ENCODE results near the gene CADM4.
"Not testable (repeated sequence)": the region's sequence is repeated elsewhere in the genome, so short reads cannot be mapped to it uniquely, and the experiment has no call there.

CADM4 gene

DNA sequence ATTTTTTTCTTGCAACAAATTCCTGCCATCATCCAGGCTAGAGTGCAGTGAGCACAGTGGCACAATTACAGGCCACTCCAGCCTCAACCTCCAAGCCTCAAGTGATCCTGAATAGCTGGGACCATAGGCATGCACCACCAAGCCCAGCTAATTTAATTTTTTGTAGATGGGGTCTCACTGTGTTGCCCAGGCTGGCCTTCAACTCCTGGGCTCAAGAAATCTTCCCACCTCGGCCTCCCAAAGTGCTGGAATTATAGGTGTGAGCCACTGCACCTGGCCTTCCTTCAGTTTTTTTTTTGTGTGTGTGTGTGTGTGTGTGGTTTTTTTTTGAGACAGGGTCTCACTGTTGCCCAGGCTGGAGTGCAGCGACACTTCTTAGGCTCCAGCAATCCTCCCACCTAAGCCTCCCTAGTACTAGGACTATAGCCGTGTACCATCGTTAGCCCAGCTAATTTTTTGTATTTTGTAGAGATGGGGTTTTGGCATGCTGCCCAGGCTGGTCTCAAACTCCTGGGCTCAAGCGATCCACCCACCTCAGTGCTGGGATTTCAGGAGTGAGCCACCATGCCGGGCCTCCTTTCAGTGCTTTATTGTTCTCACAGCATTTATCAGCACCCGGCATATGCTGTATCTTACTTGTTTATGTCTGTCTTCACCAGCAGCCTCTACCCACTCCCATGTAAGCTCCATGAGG is 33.6 kb downstream of the CADM4 start:
- no peak for DNase-seq

DNA sequence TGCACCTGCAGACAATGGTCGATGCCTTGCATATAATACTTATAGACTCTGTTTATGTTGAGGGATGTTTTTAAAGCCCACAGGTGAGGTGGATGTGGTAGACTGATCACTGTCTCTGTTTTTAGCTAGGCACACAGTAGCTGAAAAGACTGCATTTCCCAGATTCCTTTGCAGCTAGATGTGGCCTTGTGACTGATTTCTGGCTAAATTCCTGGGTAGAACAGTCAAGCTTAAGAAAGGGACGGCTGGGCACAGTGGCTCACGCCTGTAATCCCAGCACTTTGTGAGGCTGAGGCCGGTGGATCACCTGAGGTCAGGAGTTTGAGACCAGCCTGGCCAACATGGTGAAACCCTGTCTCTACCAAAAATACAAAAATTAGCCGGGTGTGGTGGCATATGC is 39.3 kb downstream of the CADM4 start:
- not testable (repeated sequence) for DNase-seq

DNA sequence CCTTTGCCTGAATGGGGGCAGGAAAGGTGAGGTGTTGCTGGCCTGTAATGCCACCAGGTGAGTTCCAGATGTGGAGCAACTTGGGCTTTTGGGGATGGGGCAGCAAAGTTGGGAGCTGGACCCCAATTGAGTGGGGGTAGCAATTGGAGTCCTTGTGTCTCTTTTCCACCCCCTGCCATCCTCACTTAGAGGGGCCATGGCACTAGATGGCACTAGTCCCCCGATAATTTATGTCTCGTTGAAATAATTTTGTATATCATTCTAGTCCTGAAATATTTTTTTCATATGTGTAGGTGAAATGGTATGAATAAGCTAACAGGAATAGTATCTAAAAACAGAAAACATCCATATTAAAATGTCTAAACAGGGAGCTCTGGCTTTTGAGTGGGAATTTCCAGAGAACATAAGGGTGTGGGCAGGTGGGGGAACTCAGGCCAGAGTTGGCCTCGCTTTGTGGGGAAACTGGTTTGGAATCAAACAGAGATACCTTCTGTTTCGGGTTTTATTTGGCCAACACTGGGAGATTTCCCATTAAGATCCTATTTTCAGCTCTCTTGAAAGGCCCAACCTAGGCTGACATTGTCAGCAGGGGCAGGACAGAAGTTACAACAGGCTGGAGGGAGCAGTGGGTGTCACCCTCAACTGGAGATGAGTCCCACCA is 39.9 kb downstream of the CADM4 start:
- DNase-seq: no peak

DNA sequence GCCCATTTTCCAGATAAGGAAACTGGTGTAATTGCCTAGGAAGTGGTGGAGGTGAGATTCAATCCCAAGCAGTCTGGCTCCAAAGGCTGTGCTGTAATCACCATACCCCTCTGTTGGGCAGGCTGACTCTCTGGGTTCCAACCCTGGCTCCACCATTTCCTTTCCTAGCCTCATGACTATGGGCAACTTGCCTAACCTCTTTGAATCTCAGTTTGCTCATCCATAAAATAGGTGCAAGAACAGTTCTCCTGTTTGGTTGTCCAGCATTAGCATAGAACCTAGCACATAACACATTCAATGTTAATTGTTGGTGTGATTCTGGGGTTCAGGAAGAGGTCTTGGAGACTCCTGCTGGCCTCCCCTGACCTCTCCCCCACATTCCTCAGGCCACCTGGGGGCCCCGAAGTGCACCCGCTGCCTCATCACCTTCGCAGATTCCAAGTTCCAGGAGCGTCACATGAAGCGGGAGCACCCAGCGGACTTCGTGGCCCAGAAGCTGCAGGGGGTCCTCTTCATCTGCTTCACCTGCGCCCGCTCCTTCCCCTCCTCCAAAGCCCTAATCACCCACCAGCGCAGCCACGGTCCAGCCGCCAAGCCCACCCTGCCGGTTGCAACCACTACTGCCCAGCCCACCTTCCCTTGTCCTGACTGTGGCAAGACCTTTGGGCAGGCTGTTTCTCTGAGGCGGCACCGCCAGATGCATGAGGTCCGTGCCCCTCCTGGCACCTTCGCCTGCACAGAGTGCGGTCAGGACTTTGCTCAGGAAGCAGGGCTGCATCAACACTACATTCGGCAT is 41.0 kb downstream of the CADM4 start:
- DNase-seq: no peak

DNA sequence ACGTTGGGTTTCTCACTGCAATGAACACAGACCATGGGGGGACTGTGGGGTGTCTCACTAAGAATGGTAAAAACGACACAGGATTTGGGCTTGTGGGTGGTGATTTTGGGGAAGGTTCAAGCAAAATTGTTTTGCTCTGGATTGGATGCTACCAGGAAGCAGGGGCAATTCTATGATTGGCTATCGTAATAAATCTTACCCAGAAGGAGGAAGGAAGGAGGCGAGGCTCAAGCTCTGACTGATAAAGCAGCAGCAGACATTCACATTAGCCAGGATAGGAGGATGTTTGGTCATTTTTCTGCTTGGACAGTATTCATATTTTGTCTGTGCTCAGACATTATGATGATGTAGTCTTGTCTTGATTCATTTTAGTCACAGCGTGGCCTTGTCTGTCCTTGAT is 41.8 kb downstream of the CADM4 start:
- no peak for DNase-seq

DNA sequence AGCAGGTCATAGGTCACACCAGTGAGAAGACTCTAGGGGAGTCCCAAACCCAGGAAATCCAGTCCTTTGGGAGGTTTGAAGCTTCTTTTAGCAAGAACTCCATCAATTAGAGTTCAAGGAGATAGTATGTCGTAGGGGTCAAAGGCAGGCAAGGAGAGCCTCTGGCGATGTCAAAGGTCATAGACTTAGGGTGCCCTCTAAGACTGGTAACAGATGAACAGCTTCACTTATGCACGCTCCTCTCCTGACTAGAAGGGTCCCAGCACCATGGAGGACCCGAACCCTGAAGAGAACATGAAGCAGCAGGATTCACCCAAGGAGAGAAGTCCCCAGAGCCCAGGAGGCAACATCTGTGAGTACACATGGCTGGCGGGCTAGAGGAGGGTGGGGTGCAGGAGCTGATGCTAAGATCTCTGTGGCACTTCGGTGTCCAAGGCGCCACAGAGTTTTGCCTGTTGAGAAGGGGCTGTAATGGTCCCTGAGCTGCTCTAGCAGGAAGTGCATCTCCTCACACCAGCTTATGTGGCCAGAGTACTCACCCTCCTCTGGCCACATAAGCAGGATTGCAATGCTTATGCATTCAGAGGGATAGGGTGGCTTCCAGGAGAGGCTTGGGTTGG is 42.7 kb downstream of the CADM4 start:
- DNase-seq: no peak

DNA sequence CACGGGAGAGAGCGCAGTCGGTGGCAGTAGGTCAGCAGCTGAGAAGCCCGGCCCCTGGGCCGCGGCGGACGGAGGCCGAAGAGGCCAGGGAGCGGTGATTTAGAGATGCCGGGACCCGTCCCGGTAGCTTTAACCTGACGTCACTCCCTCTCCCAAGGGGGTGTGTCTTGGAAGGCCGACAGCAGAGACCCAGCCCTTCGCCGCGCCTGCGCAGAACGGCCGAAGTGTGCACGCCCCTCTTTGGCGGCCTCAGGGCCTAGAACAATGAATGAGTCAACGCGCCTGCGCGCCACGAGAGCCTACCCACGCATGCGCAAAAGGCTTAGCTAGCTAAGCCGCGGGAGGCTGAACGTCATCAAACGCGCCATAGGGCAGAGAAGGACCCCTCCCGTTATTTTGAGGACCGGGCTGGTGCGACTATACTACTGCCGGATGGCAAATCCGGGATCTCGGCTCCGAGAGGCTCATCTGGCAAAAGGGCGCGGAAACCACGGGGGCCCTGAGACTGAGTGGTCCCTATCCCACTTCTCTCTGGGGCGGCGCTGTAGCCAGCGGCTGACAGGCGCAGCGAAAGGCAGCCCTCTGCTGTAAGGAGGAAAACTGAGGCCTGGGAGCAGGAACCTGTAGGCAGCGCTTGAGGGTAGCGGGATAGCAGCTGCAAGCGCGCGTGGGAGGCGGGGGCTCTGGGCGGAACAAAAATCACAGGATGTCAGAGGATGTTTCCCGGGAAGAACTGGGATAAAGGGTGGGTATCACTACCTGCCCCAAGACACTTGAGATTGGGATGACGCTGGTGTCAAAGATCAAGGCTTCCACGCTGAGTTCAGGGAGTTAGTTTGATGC is 43.4 kb downstream of the CADM4 start, which contains the start of the genes IRGQ and ZNF576:
Gene IRGQ (minus strand): TSS at position 136 of the 843 bp plus-strand sequence. CDS start 796 bp downstream, outside the sequence.
Gene ZNF576 (plus strand): TSS at position 597 of the 843 bp plus-strand sequence. CDS start 514 bp downstream, outside the sequence.
- peak; percentile 97 for DNase-seq

DNA sequence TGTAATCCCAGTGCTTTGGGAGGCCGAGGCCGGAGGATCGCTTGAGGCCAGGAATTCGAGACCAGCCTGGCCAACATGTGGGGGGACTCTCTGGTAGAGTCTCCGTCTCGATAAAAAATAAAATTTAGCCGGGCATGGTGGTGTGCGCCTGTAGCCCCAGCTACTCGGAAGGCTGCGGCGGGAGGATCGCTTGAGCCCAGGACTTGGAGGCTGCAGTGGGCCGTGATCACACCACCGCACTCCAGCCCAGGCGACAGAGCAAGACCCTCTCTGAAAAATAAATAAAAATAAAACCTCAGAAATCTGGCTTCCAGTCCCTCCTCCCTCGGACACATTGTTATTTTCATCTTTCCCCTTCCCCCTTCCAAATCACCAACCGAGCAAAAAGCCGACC is 44.0 kb downstream of the CADM4 start:
- peak; percentile 34 for DNase-seq

DNA sequence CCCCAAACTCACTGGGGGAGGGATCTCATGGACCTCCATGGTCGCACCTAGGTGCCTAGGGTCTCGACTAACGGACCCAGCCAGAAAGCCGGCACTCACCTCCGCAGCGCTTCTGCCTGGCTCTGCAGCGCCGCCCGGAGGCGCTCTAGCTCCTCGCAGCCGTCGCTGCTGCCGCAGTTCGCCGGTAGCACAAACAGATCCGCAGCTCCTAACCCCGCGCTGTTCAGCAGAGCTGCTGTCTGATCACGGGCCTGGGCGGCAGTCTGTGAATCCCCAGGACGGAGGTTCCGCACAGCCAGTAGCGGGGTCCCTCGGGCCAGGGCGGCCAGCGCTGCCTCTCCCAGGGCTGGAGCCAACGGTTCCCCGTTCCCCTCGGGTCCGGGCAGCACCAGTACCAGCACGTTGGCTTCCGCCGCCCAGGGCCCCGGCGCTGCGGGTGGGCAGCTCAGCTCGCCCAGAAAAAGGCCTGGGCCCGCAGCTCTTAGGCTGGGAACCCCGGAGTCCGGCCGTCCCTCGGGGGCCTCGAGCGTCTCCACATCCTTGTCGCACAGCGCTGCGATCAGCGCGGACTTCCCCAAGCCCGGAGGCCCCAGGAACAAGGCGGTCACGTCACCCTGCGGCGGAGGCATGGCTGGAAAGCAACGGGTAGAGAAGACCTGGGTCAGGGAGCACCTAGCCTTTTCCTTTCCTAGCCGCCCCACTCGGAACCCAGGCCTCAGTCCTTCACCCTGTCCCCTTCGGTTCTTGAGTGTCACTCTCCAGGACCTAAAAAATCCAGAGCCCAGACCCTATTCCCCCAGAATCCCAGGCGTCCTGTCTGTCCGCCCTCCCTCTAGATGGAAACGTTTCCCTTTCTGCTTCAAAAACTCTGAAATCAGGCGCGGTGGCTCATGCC is 44.7 kb downstream of the CADM4 start:
- DNase-seq: peak; percentile 34

DNA sequence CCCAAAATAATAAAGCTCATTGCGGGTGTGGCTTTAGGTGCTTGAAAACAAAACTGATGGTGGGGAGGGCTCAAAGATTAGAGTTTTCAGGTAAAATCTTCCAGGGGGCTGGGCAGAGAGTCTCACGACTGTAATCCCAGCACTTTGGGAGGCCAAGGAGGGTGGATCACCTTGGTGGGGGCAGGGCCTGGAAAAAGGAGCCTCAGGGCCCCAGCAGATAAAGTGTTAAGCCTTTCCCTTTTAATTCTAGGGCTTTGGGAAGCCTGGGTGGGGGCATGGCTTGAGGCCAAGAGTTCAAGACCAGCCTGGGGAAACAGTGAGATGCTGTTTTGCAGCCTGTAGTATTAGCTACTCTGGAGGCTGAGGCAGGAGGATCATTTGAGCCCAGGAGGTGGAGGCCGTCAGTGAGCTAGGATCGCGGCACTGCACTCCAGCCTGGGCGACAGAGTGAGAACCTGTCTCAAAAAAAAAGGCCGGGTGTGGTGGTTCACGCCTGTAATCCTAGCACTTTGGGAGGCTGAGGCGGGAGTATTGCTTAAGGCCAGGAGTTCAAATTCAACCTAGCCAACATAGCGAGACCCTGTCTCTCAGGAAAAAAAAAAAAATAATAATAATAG is 45.5 kb downstream of the CADM4 start:
- DNase-seq: no peak

DNA sequence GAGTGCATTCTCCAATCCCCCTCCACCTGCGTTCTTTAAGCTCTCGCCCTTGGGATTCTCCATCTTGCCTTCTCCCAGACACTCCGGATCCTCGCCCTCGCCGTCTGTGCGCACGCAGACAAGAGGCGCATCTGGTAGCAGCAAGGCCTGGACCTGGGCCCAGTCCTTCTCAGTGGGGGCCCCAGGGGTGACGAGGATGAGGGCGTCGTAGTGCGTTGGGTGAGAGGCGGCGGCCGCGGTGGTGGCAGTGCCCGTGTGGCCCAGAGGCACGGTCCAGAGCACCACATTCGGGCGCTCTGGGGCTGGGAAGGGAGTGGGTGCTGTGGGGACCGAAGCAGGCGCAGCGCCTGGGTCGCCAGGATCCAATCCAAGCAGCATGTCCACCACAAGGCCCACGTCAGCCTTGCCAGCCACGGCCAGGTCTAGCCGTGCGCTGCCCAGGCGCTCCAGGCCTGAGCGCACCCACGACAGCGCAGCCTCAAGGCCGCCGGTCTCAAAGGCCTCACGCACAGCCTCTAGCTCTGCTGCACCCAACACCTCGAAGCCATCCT is 46.8 kb downstream of the CADM4 start:
- no peak for DNase-seq

DNA sequence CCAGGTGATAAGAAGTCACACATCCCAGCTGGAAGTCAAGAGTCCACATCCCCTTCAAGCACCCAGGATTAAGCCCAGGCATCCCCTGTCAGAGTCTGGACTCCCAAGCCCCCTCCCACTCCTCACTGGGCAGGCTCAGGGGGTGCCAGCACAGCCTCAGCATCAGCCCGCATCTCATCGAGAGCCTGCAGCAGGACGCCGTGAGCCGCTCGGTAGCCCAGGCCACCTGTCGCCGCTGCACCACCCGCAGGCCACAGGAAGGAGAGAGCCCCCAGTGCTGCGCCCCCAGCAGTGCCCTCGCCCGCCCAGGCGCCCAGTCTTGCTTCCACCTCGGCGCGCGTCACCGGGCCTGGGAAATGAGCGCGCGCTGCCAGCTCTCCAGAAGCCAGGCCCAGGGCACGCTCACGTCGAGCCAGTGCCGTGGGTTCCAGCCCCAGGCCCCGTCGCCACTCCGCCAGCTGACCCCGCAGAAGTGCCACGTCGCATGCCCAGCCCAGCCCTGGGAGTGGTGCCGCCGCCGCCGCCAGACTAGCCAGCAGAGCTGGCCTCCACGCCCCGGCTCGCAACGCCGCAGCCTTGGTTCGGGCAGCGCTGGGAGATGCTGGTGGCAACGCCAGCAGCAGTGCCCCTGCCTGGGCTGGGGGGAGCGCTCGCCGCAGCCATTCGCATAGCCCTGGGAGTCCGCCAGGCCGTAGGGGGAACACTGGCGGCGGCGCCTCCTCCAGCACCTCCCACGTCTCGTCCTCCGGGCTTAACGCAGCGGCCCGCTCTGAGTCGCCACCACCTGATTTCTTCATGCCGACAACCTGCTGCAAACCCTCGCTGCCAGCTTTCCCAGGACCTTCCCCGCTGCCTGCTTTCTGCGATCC is 47.5 kb downstream of the CADM4 start:
- no peak for DNase-seq

DNA sequence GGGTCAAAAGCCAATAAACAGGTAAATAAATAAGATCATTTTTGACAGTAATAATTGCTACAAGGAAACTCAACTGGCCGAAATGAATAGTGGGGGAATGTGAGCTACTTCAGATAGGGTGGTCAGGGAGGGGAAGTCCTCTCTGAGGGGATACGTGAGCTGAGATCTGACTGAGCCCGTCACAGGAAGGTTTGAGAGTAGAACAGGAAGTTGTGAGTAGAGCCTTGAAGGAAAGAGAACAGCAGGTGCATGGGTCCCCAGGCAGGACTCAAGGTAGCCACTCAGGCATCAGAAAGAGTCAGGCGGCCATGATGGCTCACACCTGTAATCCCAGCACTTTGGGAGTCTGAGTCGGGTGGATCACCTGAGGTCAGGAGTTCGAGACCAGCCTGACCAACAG is 50.0 kb downstream of the CADM4 start:
- no peak for DNase-seq

DNA sequence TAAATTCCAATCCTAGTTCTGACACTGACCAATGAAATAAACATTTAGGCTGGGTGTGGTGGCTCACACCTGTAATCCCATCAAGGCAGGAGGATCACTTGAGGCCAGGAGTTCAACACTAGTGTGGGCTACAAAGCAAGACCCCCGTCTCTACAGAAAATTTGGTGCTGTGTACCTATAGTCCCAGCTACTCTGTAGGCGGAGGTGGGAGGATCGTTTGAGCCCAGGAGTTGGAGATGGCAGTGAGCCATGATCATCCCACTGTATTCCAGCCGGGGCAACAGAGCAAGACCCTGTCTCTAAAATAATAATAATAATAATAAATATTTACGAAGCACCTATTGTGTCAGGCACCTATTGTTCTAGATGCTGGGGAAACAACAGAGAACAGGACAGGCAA is 50.4 kb downstream of the CADM4 start:
- no peak for DNase-seq

DNA sequence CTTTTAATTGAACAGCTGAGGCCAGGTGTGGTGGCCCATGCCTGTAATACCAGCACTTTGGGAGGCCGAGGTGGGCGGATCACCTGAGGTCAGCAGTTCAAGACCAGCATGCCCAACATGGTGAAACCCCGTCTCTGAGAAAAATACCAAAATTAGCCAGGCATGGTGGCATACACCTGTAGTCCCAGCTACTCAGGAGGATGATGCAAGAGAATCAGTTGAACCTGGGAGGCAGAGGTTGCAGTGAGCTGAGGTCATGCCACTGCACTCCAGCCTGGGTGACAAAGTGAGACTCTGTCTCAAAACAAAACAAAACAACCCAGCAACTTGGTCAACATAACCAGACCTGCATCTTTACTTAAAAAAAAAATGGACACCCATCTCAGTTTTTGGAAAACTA is 52.6 kb downstream of the CADM4 start:
- DNase-seq: not testable (repeated sequence)

DNA sequence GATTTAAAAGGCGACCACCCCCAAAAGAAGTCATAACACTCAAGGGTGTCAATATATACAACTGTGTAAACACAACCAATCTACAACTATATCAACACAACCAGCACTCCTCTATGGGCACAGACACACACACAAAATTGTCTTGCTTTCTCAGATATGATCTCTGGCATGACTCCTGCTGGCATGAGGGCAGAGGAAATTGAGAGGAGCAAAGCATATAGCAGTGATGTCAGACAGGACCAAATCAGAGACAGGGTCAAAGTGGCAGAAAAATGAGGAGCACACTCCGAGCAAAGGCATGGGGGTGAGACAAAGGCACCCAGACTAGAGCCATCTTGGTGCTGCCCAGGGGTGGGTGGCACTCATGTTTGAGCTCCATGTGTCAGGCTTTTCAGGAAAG is 53.3 kb downstream of the CADM4 start:
- DNase-seq: no peak

DNA sequence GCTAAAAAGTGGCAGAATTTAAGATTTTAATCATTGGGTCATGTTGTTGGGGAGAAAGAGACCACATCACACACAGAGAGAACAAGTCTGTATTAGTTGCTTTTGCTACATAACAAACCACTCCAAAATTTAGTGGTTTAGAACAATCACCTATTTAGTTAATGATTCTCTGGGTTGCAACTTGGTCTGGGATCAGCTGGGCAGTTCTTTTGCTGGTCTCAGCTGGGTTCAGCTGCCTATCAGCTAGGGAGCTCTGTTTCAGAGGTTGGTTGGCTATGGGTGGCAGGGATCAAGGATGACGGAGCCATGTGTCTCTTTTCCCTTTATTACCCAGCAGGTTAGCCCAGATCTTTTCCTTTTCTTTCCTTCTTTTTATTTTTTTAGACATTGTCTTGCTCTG is 55.2 kb downstream of the CADM4 start:
- DNase-seq: no peak

DNA sequence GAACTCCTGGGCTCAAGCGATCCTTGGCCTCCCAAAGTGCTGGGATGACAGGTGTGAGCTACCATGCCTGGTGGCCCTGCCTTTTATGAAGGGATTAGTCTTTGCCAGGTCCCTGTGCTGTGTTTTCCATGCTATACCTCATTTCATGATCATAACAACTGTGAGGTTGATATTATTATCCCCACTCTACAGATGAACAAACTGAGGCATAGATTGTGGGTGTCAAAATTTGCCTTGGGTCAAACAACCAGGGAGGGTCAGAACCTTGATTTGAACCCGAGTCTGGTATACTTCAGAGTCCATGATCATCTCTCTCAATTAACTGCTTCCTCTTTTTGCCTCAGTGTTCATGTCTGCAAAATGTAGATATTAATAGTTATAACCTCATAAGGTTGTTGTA is 57.2 kb downstream of the CADM4 start:
- no peak for DNase-seq

DNA sequence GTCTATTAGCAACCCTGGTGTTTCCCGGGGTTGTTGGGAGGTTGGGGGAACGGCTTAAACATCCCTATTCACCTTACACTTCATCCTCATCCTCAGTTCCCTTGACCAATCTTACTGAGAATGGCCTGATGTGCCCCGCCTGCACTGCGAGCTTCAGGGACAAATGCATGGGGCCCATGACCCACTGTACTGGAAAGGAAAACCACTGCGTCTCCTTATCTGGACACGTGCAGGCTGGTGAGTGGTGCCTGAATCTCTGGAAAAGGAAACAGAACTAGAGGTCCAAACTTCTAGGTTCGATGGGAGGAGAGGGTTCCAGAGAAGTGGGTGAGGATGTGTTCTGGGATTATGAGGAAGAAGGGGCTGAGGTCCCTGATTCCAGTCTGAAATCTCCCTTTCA is 58.2 kb downstream of the CADM4 start:
- no peak for DNase-seq
